Measurements from ENCODE around the gene RAMACL. TPM values are rescaled to one million over a fixed set of nuclear protein-coding genes. Genes with fewer than 3 reads are reported as not detected.

RAMACL gene
- total RNA-seq, 1 donor = 0.27 TPM

- DNase-seq (ENCODE audit: low read depth in 2 of 3, low spot score in 2 of 3) = no peak
Measured at GRCh38 chr6:166560222-166560621, 26.3 kb downstream of the RAMACL start.

DNA sequence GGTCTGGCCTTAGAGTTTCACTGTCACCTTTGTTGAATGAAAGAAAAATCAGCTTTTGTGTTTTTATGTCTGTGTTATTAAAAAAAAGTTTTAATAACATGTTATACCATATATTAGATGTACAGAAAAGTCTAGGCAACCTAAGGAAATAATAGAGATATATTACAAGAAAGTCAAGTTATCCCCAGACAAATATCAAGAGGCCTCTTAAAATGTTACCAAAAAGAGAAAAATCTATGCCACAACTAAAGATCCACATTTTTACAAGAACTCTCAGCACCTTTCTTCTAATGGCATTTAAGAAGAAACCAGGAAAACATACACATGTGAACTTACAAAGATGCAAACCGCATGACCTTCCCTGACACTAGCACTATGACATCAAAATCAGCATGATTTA lies 26.8 kb downstream of the RAMACL start:
- no peak for DNase-seq (ENCODE audit: low read depth in 2 of 3, low spot score in 2 of 3)

GRCh38 chr6:166559211-166559610 lies 27.3 kb downstream of the RAMACL start:
- no peak for DNase-seq (ENCODE audit: low read depth in 2 of 3, low spot score in 2 of 3)

DNA sequence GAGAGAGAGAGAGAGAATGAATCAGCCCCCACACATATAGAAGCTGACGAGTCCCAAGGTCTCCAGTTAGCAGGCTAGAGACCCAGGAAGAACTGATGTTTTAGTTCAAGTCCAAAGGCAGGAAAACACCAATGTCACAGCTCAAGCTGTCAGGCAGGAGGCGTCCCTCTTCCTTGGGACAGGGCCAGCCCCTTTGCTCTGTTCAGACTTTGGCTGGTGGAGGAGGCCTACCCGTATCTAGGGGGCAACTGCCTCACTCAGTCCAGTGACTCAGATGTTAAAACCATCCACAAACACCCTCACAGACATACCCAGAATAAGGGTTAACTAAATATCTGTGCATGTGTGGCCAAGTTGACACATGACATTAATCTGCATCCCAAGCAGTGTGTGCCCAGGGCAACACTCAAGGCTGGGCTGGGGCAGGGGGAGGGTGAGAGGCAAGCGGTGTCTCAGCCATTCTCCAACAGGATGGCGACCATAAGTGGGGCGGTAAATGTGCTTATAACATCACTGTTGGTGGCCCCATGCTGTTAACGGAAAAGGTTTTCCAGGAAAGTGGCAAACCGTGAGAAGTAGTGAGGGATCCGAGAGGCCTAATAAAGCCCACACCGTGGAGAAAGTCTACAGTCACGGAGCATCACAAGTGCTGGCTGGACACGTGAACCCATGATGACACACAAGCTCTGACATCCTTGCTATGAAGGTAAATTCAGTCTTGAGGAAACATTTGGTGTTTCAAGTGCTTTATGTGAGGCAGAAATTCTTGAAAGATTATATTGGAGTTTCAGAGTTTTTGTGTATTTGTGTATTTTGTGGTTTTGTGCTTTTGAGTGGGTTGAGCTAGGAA lies 28.1 kb downstream of the RAMACL start:
- DNase-seq (ENCODE audit: low read depth in 2 of 3, low spot score in 2 of 3) = no peak

GRCh38 chr6:166556863-166557322 lies 29.6 kb downstream of the RAMACL start:
- peak in 2 of 3 donors; percentile 79 to 85 for DNase-seq (ENCODE audit: low read depth in 2 of 3, low spot score in 2 of 3)

DNA sequence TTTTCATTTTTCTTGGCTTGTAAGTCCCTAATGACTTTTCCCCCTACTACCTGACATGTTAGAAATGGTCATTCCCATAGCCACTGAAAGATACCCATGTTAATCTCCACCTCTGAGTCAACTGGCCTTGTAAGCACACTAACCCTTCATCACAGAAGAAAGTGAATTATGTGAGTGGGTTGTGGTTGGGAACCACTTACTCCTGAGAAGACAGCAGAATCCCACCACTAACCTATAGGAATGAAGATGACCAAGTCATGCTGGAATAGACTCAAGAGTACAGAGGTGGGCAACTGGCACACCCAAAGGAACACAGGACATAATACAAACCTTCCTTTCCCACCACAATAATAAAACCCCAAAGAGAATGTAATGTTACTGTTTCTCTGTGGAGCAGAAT lies 30.1 kb downstream of the RAMACL start:
- DNase-seq (ENCODE audit: low read depth in 2 of 3, low spot score in 2 of 3) = no peak

DNA sequence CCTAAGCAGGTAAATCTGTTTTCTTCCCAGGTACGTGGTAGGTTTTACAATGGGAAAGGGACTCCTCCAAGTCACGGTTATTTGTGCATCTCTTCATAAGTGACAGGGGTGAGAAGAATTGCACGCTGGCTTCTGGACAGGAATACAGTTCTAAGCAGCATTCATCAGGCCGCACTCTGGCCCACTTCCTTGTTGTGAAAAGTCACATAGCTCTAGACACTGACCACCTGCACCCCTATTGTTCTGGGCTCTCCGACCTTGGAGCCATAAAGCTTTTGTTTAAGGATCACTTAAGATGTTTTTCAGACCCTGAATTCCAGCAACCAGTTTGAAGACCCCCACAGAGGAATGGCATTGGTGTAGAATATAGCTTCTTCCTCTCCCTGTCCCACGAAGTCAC lies 31.4 kb downstream of the RAMACL start:
- DNase-seq (ENCODE audit: low read depth in 2 of 3, low spot score in 2 of 3) = no peak

DNA sequence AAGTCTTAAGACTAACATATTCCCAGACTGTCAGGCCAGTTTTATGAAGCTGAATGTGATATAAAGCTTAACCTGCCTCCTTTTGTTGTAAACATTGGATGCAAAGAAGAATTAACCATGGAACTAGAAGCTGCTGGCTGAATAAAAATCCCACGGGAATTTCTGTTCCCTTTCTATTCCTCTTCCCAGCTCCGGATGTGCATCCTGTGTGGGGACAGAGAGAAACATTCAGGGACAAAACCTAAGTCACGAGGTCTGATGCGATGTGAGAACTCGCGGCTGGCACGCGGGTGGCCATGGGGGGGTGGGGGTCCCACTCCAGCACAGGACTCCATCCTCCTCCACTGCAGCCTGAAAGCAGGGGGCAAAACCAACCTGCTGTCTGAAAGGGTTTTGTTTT lies 32.2 kb downstream of the RAMACL start:
- DNase-seq (ENCODE audit: low read depth in 2 of 3, low spot score in 2 of 3) = no peak

GRCh38 chr6:166553563-166554271 lies 32.8 kb downstream of the RAMACL start:
- no peak for DNase-seq (ENCODE audit: low read depth in 2 of 3, low spot score in 2 of 3)

- no peak for DNase-seq (ENCODE audit: low read depth in 2 of 3, low spot score in 2 of 3)
Measured at GRCh38 chr6:166552600-166552999, 33.9 kb downstream of the RAMACL start.

DNA sequence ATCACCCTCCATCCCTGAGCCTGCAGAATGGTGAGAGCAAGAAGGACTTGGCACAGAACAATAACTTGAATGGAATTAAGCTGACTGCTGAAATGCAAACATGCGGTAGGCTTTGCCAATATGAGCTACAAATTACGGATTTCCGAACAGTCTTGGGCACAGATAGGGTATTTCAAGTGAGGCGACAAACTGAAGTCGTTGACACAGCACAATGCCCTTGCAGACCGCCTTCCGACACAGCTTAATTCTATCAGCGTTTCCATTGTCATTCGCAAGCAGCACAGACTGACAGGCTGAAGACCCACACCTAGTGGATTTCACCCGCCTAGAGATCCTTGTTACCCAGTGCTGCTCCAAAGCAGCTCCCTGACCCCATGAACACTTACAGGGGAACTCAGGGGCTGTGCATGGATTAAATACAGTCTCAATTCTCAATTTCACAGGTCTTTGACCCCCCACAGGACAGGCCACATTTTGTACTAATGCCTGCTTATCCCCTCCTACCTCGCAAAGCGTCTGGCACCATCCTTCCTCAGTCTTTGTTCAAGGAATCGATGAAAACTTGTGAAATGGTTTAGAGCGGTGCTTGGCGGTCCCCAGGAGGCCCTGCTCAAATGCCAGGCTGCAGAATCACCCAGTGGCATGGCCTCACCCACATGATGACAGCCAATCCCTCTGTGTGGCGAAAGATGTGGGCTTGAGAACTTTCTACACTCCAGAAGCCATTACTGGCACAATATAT lies 34.6 kb downstream of the RAMACL start:
- no peak for DNase-seq (ENCODE audit: low read depth in 2 of 3, low spot score in 2 of 3)

GRCh38 chr6:166546653-166547052 lies 39.8 kb downstream of the RAMACL start:
- no peak for DNase-seq (ENCODE audit: low read depth in 2 of 3, low spot score in 2 of 3)

DNA sequence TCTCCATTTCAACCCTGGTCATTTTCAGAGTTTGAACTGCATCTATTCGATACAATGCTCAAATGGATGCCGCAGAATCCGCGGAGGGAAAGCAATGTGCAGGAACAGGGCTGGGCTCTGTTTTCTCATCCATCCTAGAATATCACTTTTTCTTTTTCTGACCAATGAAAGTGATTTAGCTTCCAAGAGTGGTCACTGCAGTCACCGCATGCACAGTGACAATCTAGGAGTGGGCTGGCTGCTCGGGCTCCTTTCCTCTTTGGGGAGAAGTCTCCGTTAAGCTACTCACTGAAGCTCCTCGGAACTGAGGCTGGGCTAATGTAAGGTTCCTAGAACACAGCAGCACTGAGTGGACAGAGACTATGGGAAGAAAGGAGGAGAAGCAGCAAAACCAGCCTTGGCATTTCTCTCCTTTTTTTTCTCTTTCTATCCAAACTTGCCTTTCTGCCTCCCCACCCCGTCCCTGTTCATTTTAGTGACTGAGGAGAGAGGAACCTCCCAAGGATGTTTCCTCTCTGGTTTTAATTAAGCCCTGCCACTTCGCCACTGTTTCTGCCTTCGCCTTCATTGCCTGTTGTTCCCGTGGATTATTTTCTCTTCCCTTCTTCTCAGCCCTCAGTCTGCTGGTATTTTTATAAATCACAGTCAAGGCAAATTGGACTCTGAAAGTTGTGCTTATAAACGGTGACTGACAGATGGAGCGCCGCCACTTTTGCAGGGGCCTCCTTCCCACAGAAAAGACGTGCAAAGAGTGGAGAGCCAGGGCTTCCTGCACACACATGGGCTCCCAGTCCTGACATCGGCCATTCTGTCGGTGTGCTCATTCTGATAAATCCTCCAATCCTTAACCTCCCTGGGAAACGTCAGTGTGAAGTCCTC lies 41.1 kb downstream of the RAMACL start:
- DNase-seq (ENCODE audit: low read depth in 2 of 3, low spot score in 2 of 3) = no peak

GRCh38 chr6:166544296-166544605 lies 42.2 kb downstream of the RAMACL start:
- no peak for DNase-seq (ENCODE audit: low read depth in 2 of 3, low spot score in 2 of 3)

DNA sequence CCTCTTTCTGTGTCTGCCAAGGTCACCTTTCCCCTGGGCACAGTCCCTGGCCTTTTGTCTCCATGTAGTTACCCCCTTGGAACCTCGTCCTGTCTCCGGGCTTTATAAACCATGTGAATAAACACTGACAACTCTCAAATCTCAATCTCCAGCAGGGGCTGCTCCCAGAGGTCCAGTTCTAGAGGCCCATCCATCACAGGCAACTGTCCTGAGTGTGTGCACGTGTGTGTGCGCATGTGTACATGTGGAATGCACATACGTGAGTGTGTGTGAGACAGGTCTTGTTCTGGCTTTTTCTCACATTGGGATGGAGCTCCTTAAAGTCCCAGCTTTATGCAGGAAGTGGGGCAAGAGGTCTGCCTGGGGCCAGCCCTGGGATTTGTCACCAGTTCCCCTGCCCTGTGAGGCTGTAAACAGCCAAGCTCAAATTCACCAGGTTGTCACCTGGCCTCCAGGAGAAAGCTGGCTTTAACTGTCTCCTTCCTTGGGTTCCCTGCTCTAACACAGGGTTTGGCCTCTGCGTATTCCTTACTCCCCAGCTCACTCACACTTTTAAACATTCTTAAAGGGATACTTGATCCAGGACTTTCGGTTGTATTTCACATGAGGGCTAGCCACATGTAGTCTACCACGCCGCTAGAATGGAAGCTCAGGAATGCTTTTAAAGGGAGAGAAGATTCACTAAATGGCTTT lies 42.7 kb downstream of the RAMACL start:
- no peak for DNase-seq (ENCODE audit: low read depth in 2 of 3, low spot score in 2 of 3)

DNA sequence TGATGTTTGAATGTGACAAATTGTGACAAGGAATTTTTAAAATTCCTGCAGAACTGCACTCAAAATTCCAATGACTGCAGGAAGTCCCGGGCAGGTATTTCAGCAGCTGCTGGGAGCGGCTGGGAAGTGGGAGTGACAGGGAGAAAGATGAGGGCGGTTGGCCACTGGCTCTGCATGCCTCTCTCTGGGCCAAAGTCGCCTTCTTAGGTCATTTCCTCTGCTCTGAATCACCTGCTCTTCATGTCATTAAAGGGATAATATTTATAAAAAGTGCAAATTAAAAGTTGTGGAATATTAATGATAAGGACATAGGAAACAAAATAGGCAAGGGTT lies 43.9 kb downstream of the RAMACL start:
- DNase-seq (ENCODE audit: low read depth in 2 of 3, low spot score in 2 of 3) = no peak

GRCh38 chr6:166541876-166542579 lies 44.5 kb downstream of the RAMACL start:
- DNase-seq (ENCODE audit: low read depth in 2 of 3, low spot score in 2 of 3) = no peak

DNA sequence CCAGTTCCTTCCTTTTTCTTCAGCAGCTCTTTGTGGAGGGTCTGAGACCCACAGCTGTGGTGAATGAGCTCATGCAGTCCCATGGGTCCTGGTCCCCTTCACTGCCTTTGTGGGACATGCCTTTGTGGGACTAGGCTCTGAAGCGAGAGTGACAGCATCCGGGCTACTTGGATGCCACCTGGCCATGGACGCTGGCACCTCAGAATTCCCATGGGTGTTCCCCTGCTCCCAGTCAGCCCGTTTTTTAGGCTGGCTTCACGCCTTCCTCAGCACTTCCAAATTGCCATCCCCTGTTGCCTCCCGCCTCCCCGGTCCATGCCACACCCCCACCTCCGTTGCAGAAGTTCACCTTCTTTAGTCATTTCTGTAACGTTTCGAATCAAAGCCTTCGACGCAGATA lies 45.1 kb downstream of the RAMACL start:
- DNase-seq (ENCODE audit: low read depth in 2 of 3, low spot score in 2 of 3) = no peak

GRCh38 chr6:166540631-166541331 lies 45.7 kb downstream of the RAMACL start:
- peak in 2 of 3 donors; percentile 19 to 26 for DNase-seq (ENCODE audit: low read depth in 2 of 3, low spot score in 2 of 3)

Data from hematopoietic multipotent progenitor cell (in vitro differentiated cells).